Measurements from ENCODE around the gene ZNF536.

The ZNF536 gene

DNA sequence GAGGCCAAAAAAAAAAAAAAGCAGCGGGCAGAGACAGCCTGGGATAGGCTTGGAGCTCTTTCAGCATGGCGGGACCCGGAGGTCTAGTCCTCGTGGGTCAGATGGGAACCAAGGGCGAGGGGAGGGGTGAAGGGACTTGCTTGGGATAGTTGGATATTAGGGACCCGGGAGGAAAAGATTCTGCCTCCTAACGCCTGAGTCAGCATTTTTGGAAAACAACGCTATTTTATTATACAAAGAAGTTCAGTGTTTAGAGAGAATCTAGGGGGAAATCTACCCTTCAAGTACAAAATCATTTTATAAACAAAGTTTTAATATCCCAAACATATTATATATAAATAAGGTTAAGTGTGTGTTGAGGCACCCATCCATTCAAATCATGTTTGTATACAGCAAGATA, 156.7 kb downstream of the ZNF536 start:
- DNase-seq (ENCODE audit: low read depth in 2 of 2) = no peak

DNA sequence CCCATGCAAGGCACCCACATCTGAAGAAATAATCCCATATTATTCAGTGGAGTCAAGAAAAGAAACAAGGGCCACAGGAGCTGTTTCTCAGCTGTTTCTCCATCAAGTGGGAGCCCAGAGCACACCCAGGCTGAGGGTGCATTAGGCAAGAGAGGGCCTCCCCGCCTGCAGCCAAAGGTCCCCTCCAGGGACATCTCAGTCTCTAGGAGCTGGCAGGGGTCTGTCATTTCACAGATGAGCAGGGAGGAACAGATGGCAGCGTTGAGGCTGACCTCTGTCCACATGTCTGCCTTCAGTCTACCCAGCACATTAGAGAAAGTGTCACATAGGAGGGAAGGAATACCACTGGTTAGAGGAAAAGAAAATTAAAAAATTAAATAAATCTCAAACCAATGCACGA, 157.7 kb downstream of the ZNF536 start:
- DNase-seq (ENCODE audit: low read depth in 2 of 2) = no peak

DNA sequence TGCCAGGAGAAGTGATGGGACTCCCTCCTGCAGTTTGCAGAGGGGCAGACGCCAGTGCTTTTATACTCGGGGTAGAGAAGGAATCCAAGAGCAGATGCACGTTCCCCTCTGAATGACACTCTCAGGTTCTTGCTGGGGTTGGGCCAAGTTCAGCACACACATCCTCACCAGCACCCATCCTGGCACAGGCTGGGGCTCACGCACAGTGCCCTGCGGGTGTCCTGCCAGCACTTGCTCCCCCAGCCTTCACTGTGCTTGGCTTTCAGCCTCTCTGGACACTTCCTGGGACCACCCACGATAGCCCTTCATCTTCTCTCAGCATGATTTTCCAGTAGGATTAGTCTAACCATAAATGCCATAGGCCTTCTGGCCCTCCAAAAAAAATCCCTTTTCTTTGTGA, 158.6 kb downstream of the ZNF536 start:
- DNase-seq (ENCODE audit: low read depth in 2 of 2) = no peak

DNA sequence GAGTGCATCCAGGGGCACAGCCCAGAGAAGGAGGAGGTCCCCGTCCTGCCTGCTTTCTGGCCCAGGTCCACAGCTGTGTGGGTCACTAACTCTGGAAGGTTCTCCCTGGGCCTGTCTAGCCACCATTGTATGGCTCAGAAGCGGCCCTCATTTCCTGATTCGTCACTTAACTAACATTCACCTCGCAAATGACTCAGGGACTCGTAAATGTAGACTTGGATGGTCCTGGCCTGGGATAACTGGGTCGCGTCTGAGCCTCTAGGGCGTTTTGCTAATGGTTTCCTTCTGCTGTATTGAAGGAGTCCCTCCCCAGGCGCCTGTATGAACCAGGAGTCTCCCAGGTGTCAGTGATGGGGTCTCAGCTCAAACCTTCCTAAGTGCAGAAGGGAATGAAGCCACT, 162.8 kb downstream of the ZNF536 start:
- DNase-seq (ENCODE audit: low read depth in 2 of 2) = no peak

DNA sequence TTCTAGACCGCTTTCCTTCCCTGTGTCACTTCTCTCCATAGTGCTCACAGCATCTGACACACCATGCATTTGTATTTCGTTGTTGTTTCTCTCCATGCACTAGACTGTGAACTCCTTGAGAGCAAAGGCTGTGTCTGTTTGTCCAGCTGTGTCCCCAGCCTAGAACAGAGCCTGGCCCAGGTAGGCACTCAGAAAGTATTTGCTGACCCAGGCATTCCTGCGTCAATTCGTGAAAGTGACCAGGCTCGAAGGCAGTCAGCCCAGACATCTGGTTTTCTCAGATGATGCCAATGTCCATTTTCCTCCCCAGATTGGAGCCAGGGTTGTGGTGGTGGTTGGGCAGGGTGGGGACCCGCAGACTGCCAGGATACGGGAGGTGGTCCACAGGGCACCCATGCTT, 164.8 kb downstream of the ZNF536 start:
- DNase-seq (ENCODE audit: low read depth in 2 of 2) = no peak

DNA sequence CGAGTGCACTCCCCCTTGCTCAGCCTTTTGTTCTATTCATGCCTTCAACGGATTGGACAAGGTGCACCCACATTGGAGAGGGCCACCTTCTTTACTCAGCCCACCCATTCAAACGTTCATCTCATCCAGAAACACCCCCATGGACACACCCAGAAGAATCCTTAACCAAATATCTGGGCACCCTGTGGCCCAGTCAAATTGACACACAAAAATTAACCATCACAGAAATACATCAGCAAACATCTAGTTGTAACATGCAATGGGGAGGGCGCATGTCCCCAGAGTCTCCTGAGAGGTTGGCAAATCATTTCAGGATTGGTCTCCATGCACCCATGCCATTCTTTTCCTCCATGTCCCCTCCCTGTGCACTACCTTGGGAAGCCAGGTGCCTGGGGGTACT, 167.1 kb downstream of the ZNF536 start:
- no peak for DNase-seq (ENCODE audit: low read depth in 2 of 2)

DNA sequence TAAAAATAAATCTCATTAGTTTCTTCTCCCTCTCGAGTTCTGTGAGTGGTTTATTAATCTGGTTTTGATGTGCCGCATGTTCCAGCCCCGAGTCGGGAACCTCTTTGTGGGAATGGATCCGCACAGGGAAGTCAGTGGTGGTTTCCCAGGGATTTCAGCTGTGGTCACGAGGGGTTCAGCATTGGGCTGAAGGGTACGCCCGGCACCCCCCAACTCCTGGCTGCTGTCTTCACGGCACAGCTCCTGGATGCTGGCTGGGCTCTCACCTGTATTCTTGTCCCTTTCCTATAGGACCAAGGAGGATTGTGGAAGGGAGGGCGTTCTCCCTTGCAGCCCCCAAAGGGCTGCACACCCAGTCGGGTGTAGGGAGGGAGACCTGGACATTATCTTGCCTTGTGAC, 167.8 kb downstream of the ZNF536 start:
- no peak for DNase-seq (ENCODE audit: low read depth in 2 of 2)

DNA sequence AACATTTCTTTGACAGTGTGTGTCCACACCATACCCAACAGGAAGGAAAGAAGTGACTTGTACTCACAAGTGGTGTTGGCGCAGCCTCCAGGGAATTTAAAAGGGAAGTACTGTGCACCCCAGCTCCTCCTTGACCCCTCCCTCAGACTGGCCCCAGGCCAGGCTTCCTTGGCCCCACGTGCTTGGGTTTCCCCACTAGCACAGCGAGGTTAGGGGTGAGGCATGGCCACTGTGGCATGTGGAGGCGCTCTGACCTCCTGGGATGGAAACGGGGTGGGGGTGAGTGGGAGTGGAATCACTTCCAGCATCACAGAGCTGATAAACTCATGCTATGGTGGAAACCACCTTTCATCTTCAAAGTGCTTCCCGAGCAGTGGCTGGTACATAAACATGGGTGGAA, 168.6 kb downstream of the ZNF536 start:
- no peak for DNase-seq (ENCODE audit: low read depth in 2 of 2)

DNA sequence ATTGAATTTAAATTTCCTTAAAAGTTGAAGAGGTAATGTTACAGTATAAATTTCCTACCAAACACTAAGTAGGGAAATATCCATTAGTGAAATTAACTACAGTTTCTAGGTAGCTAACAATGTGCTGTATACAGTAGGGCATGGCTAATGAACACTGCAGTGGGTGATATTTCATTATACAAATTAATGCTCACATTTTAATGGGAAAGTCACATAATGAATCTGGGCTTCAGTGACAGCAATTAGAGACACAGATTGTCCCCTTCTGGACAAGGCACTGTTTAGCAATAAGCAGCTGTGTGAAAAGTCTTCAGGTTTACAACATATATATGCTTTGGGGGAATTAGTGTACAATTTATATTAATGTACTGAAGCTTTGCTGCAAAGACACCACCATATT, 169.4 kb downstream of the ZNF536 start:
- DNase-seq (ENCODE audit: low read depth in 2 of 2) = no peak

DNA sequence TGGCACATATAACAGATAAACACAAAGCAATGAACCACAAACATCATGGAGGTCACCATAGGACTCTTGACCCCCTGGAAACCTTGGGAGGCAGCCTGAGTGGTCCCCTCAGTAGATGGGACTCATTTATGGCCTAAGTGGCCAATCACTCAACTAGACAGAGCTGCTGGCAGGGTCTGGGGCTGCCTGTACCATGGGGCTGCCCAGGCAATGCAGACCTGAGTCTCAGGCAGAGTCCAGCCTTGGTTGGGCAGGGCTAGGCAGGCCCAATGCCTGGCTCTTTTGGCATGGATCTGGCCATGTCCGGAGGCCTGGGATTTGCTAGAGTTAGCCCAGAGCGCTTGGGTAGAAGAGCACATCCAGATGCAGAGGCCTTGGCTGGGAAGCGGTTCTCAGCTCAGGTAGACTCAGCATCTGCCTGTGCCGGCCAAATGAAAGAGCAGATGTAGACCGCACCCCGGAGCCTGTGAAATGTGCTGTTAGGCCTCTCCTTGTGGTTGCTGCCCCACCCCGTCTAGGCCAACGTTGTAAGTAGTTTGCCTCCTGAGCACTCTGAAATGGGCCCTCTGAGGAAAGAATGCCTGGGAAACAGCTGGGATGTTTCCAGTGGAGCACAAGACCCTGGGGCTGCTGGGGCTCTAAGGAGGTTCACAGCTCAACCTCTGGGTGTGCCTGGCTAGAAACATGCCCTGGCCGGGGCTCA, 171.2 kb downstream of the ZNF536 start:
- DNase-seq (ENCODE audit: low read depth in 2 of 2) = no peak

DNA sequence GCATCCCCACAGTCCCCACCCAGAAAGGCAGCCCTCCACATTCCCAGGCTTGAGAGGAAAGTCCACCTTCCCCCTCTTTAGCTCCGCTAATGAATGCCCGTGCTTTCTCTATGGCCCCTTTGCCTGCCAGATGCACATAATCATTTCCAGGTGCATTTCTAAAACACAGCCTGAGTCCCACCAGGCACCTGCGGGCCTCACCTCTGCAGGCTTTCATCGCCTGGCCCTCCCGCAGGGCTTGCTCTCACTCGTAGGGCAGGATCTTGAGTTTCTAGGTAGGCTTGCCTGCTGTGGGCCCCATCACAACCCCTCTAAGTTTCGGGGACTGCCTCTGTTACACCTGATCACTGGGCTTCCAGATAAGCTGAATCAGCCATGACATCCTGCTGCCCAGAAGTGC, 173.6 kb downstream of the ZNF536 start:
- no peak for DNase-seq (ENCODE audit: low read depth in 2 of 2)

DNA sequence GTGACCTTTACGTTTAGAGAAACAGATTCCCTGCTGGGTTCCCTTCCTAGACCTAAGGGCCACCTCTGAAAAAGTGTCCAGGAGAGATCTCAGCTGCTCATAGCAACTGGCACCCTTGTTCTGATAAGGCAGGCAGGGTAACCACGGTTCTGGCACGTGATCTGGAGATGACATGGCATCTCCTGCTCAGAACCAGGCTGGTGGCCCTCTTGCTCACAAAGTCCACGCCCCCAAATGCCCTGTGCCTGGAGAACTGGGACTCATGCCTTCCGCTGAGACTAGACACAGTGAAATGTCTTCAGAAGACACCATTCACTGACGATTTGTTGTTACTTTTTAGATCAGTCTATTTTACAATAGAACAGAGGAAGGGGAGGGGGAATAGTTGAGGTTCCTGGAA, 174.1 kb downstream of the ZNF536 start:
- no peak for DNase-seq (ENCODE audit: low read depth in 2 of 2)

DNA sequence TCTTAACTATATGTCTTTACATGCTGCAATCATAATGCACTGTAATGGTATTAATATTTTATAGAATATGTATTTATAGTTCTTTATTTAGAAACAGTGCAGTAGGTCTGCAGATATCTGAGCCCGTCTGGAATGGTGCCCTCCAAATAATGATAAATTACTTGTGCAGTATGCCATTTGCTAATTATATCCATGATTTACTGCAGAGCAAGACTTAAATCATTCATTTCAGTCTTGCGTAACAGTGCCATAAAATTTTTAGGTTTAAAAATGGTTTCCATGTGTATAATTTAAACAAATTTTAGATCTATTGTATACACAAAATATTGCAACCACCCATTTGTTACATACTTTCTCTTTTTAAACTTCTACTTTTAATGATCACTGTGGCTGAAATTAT, 175.1 kb downstream of the ZNF536 start:
- DNase-seq (ENCODE audit: low read depth in 2 of 2) = no peak

DNA sequence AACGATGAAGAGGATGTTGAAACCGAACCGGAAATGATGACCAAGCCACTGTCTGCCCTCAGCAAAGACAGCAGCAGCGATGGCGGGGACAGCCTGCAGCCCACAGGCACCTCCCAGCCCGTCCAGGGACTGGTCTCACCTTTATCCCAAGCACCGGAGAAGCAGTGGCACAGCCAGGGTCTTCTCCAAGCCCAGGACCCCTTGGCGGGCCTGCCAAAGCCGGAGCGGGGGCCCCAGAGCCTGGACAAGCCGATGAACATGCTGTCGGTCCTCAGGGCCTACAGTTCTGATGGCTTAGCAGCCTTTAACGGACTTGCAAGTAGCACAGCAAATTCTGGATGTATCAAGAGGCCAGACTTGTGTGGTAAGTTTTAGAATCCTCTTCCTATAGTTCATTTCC, 177.0 kb downstream of the ZNF536 start:
- DNase-seq (ENCODE audit: low read depth in 2 of 2) = no peak

DNA sequence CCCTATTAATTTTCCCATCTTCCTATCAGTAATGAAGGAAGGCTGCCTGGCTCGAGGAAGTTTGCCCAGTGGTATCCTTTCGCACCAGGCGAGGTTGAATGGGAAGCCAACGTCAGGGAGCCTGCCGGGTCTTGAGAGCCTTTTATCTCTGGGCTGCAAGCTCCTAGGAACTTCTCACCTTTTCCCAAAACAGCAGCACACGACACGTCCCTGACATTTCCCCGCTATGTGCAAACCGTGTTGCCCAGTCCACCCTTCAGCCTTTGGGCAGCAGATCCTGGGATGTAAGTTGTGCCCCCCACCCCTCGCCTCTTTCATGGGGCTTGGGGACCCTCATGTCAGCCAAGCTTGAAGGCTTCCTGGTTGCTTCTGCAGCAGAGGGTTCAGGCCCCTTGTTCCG, 179.1 kb downstream of the ZNF536 start:
- DNase-seq (ENCODE audit: low read depth in 2 of 2) = no peak

DNA sequence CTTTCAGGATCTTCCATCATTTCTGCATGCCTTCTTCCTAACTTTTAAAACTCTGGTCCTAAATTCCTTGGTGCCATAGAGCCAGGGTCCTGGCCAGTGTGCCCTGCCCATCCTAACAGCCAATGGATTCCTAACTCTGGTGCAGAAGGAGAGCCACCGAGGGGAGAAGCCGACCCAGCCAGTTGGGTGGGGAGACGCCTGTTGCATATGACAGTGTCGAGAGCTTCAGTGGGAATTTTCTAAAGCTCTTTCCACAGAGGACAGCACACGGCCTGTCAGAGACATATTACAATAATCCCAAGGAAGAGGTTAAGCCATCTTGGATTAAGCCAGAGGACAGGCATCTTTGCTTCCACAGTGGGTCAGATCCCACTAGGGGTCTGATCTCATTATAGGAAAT, 180.4 kb downstream of the ZNF536 start:
- DNase-seq (ENCODE audit: low read depth in 2 of 2) = no peak

DNA sequence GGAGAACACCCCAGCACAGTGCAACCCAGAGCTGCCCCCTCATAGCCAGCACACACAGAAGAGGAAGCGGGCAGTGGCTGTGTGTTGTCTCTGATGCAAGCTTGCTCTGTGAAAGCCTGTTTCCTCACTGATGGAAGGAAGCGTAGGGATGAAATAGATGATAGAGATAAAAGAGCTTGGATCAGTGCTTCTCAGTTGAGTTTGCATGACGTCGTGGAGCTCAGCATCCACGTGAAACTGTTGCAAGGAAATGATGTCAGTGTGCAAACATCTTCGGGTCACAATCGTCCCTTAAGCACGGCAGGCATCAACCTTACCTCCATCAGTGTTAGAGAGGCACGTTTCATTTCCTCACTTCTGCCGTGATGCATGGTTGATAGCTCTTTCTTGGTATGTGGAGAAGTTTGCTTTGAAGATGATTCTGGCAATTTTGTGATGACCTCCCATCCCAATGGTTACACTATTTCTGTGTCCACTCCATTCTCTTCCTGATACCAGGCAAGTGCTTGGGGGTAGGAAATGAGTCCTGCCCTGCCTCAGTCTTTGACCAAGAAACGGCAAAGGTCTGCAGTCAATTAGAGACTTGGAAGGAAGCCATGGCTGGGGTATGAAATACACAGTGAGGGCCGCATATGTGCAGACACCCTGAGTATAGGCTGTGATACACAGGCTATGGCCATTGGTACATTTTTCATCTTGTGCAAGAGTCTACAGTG, 183.0 kb downstream of the ZNF536 start:
- no peak for DNase-seq (ENCODE audit: low read depth in 2 of 2)

DNA sequence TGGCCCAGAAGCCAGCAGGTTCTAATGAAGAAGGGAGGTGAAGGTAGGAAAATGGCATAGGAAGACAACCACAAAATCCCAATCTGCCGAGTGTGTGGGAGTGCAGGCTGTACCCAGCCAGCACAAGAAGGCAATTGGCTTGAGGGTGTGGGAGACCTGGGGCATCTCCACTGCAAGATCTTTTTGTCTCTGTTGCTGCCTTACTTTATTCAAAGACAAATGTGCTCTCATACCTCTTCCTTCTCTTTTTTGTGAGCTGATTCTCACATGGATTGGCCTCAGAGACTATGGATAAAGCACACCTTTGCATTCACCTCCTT, 183.6 kb downstream of the ZNF536 start:
- no peak for DNase-seq (ENCODE audit: low read depth in 2 of 2)

DNA sequence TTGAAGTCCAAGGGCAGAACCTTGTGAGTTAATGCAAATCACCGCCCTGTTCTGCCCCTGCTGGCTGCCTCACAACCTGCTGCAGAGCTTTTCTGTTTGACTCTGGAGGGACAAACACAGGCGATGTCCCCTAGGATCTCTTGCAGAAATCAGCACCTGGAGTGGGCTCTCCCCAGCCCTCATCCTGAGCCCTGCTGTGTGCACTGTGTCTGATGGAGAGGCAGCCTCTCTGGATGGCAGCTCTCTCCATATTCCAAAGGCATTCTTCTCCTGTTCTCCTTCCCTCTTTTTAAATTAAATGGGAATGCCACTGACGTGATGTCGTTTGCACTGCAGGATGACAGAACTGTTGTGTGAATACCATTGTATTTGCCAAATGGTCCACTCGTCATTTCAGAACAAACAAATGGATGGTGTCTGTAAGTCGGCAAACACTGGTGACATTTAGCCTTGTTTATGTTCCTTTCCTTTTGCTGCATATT, 184.1 kb downstream of the ZNF536 start:
- no peak for DNase-seq (ENCODE audit: low read depth in 2 of 2)

DNA sequence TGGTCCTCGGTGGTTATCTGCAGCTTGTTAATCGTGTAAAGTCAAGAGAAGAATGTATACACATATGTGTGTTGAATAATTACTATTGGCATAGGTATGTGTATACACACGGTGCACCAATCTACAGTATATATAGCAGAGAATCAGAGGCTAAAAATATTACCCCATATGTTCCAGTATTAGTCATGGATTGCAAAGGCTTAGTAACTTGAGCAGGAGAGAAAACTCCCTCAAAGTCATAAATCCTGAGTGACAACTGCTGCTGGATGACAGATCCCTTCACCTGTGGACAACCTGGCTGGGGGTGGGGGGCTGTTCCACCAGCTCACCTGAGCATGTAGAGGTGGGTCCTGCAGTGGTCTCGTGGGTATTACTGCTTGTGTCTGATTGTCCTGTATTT, 185.0 kb downstream of the ZNF536 start:
- no peak for DNase-seq (ENCODE audit: low read depth in 2 of 2)

DNA sequence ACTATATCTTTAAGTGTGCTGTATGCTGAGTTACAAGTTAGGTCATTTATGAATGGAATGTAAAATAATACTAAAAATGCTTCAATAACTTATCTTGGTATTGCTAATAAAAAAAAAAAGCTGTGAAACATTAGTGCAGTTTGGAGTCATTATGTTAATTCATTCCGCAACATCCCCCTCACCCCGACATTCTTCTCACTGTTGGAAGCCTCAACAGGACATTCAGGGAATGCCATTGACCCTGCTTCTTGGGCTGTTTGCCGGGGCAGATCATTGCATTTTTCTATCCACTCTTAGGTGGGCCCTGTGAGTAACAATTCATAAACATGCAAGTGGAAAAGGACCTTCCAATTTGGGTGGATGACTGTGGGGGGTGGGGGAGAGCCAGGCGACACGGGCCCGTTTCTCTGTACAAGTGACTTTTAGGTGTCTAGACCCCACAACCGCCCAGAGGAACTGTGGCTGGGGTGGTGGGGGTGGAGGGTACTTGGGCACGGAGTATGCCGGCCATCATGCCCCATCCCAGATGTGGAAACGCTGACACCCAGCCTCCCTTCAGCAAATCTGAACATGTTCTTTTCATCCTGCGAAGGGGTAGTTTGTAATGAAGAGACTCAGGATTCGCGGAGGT, 185.9 kb downstream of the ZNF536 start:
- DNase-seq (ENCODE audit: low read depth in 2 of 2) = no peak

DNA sequence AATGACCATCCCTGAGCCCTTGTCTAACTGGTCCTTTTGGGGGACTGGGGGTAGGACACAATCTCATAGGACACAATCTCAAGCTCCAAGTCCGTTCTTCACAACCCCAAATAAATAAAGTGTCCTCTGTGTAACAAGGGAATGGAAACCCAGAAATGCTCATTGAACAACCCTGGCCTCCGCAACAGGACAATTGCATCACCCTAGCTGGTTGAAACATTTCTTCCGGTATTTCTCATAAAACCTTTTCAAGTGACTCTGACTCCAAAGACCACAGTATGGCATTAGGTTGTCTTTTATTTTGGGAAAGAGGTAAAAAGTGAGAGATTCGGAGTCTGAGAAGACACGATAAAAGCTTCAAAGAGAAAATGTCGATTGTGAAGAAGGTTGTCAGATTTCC, 186.6 kb downstream of the ZNF536 start:
- no peak for DNase-seq (ENCODE audit: low read depth in 2 of 2)

DNA sequence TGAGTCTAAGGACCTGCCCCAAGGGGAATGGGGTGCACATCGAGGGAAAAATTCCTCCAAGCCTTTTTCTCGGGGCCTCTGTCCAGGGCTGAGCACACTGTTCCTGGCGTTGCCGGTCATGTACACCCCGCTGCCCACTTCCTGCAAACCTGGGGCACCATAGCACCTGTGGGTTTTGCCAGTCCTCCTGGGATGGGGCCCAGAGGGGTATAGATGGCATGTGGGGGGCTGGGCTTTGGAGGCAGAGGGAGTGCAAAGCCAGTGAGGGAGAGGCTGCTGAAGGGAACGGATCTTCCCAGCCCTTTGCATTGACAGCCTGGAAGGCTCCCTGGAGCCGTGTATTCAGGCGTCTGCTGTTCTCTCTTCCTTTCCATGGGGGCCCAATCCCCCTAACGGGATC, 187.3 kb downstream of the ZNF536 start:
- no peak for DNase-seq (ENCODE audit: low read depth in 2 of 2)

Measured in stimulated activated CD4-positive, alpha-beta T cell treated with anti-CD3 and anti-CD28 coated beads, Interleukin-12 subunit alpha, Interleukin-12 subunit beta, amount 100 ng/mL, for 24 hours (primary cell).